Fibroblast of lung (primary cell): Measurements from ENCODE around the gene SCMH1. TPM values are rescaled to one million over a fixed set of nuclear protein-coding genes. Genes with fewer than 3 reads are reported as not detected.

Experiments used
- DNase-seq, 2 donors: peaks; one replicate each; pipeline versions ENCODE4 v3.0.0 to v3.0.0-alpha.2; 2010; ENCODE audit warnings: low read depth in 2 of 2
- H2AFZ ChIP-seq: 2 replicates; pipeline ENCODE4 v1.5.1; 2012; ENCODE audit warnings: low read length, control low read depth, inconsistent platforms
- H3K27ac ChIP-seq: 2 replicates; pipeline ENCODE4 v1.5.1; 2011; ENCODE audit warnings: low read length, control low read depth; ENCODE audit not compliant: insufficient read depth
- H3K27me3 ChIP-seq: 2 replicates; pipeline ENCODE4 v1.5.1; 2011; ENCODE audit warnings: mild to moderate bottlenecking, low read length; ENCODE audit not compliant: control insufficient read depth, insufficient read depth
- H3K36me3 ChIP-seq: 2 replicates; pipeline ENCODE4 v1.5.1; 2011; ENCODE audit warnings: low read length; ENCODE audit not compliant: control insufficient read depth, insufficient read depth
- H3K4me1 ChIP-seq: 2 replicates; pipeline ENCODE4 v1.5.1; 2011; ENCODE audit warnings: low read length; ENCODE audit not compliant: control insufficient read depth, insufficient read depth; ENCODE audit errors: extremely low read depth
- H3K4me2 ChIP-seq: 2 replicates; pipeline ENCODE4 v1.5.1; 2011; ENCODE audit warnings: low read length, control low read depth; ENCODE audit not compliant: insufficient read depth; ENCODE audit errors: extremely low read depth
- H3K4me3 ChIP-seq, 4 experiments: fragments of 200-600 bp in 1 of 4; sonication (generic) in 1 of 4; replicated peaks in 1 of 4; 2 replicates each; pipeline ENCODE4 v1.5.1; 2011 to 2016; ENCODE audit warnings: low read length in 4 of 4, low read depth in 3 of 4, mild to moderate bottlenecking in 3 of 4, control low read depth in 2 of 4, inconsistent platforms in 1 of 4, mixed read lengths in 1 of 4; ENCODE audit not compliant: insufficient read depth in 1 of 4; ENCODE audit errors: control extremely low read depth in 1 of 4
- H3K79me2 ChIP-seq: 2 replicates; pipeline ENCODE4 v1.5.1; 2012; ENCODE audit warnings: mild to moderate bottlenecking, low read length, inconsistent platforms; ENCODE audit not compliant: control insufficient read depth, insufficient read depth
- H3K9ac ChIP-seq: 2 replicates; pipeline ENCODE4 v1.5.1; 2011; ENCODE audit warnings: mild to moderate bottlenecking, low read length, control low read depth; ENCODE audit not compliant: insufficient read depth
- H3K9me3 ChIP-seq: 2 replicates; pipeline ENCODE4 v1.5.1; 2012; ENCODE audit warnings: low read depth, low read length; ENCODE audit not compliant: control insufficient read depth, insufficient read depth
- H4K20me1 ChIP-seq: 2 replicates; pipeline ENCODE4 v1.5.1; 2011; ENCODE audit warnings: low read length; ENCODE audit not compliant: control insufficient read depth, insufficient read depth; ENCODE audit errors: extremely low read depth
- CTCF ChIP-seq, 2 donors: IDR thresholded peaks in 1 of 2; conservative IDR thresholded peaks in 1 of 2; 1 replicate in 1 of 2; 2 replicates in 1 of 2; pipeline ENCODE4 v1.5.1; 2011 to 2012; ENCODE audit warnings: low read length in 2 of 2, control low read depth in 1 of 2, inconsistent platforms in 1 of 2, low read depth in 1 of 2, mild to moderate bottlenecking in 1 of 2
- EZH2 ChIP-seq: IDR thresholded peaks from 2 replicates; pipeline ENCODE4 v1.5.1; 2012; ENCODE audit warnings: low read length, control low read depth, mild to moderate bottlenecking; ENCODE audit errors: missing control alignments
- polyA plus RNA-seq, 2 donors: library from polyadenylated mRNA; depleted of rRNA in 1 of 2; stranded (reverse) in 1 of 2; unstranded in 1 of 2; fragments of >200 nt; gene quantifications; 2 replicates each; pipeline ENCODE4 v1.2.1, GENCODE V29; 2011 to 2012; ENCODE audit warnings: missing spikeins in 1 of 2
- total RNA-seq: library from RNA; depleted of rRNA; stranded (reverse); fragments of >200 nt; gene quantifications from 2 replicates; pipeline ENCODE4 v1.2.1, GENCODE V29; 2014

The SCMH1 gene
- total and polyA plus RNA-seq, 2 donors (not counting 1 experiment from before 2014, with no cell fraction given), result 20.8 to 24.8 TPM

DNA sequence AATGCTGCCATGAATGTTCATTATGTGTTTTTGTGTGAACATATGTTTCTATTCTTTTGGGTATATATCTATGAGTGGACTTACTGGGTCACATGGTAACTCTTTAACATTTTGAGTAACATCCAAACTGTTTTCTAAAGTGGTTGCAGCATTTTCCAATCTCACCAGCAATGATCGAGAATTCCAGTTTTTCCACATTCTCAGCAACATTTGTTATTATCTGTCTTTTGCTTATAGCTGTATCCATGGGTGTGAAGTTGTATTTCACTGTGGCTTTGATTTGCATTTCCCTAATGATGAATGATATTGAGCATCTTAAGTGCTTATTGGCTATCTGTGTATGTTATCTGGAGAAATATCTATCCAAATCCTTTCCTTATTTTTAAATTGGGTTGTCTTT, 131.4 kb downstream of the SCMH1 start:
- H3K4me2 ChIP-seq, result no peak overlapping the region

GRCh38 chr1:41110286-41110685, 131.8 kb downstream of the SCMH1 start:
- no peak overlapping the region for H3K4me3 ChIP-seq
- no peak overlapping the region for H3K9ac ChIP-seq
- no peak overlapping the region for H2AFZ ChIP-seq
- H3K4me1 ChIP-seq, result peaks cover 13% of the 10 kb centered on the region
- H3K79me2 ChIP-seq, result no peaks in the 10 kb centered on the region
- no peaks in the 10 kb centered on the region for H3K27me3 ChIP-seq
- H3K4me2 ChIP-seq, result peak overlapping the region; percentile 42
- H4K20me1 ChIP-seq, result no peaks in the 10 kb centered on the region
- no peaks in the 10 kb centered on the region for H3K9me3 ChIP-seq
- peaks cover 2% of the 10 kb centered on the region for H3K36me3 ChIP-seq
- DNase-seq, result no peak
- H3K27ac ChIP-seq, result no peak overlapping the region
- TF ChIP-seq EZH2, result no peak
- TF ChIP-seq CTCF (conservative IDR thresholded peaks at IDR 0.05 in 1 of 2, IDR thresholded peaks at IDR 0.05 in 1 of 2; ENCODE audit: low read depth in 1 of 2, low read length in 2 of 2), result no peak

More for the DNA sequence above, 131.4 kb downstream of the SCMH1 start:
- H3K9ac ChIP-seq, result no peak overlapping the region
- H4K20me1 ChIP-seq, result no peaks in the 10 kb centered on the region
- peaks cover 13% of the 10 kb centered on the region for H3K4me1 ChIP-seq
- no peak for DNase-seq
- H3K27ac ChIP-seq, result no peak overlapping the region
- H2AFZ ChIP-seq, result no peak overlapping the region
- H3K79me2 ChIP-seq, result no peaks in the 10 kb centered on the region
- TF ChIP-seq CTCF (conservative IDR thresholded peaks at IDR 0.05 in 1 of 2, IDR thresholded peaks at IDR 0.05 in 1 of 2; ENCODE audit: low read depth in 1 of 2, low read length in 2 of 2), result no peak
- TF ChIP-seq EZH2, result no peak
- H3K9me3 ChIP-seq, result no peaks in the 10 kb centered on the region
- no peaks in the 10 kb centered on the region for H3K27me3 ChIP-seq
- peaks cover 2% of the 10 kb centered on the region for H3K36me3 ChIP-seq
- no peak overlapping the region for H3K4me3 ChIP-seq

GRCh38 chr1:41109310-41110197, 132.6 kb downstream of the SCMH1 start:
- Histone ChIP-seq H3K4me2 (peak overlapping the region; percentile 76), H3K4me3 (peak overlapping the region in 2 of 4 experiments; percentile 24 to 31), H3K9me3 (no peaks in the 10 kb centered on the region), H3K36me3 (peaks cover 2% of the 10 kb centered on the region), H3K4me1 (peaks cover 13% of the 10 kb centered on the region), H2AFZ (peak overlapping the region; percentile 64), H4K20me1 (no peaks in the 10 kb centered on the region), H3K27me3 (no peaks in the 10 kb centered on the region), H3K27ac (peak overlapping the region; percentile 86), H3K79me2 (no peaks in the 10 kb centered on the region), H3K9ac (no peak overlapping the region)
- DNase-seq, result peak; percentile 96
- no peak for TF ChIP-seq EZH2
- no peak for TF ChIP-seq CTCF (conservative IDR thresholded peaks at IDR 0.05 in 1 of 2, IDR thresholded peaks at IDR 0.05 in 1 of 2; ENCODE audit: low read depth in 1 of 2, low read length in 2 of 2)
